A673 (cell line): ENCODE measurements around the gene STARD9. TPM values are rescaled to one million over a fixed set of nuclear protein-coding genes. Genes with fewer than 3 reads are reported as not detected.
A peak's percentile ranks its signal among the peaks of the same experiment; 100 is the strongest.

ENCODE experiments used
- Bru-seq: library from RNA; stranded (reverse); fragments of 400-500 nt; gene quantifications from one replicate; lab custom pipeline; 2021; lab: Mats Ljungman, UMichigan
- BruChase-seq, 2 experiments: library from RNA; stranded (reverse); fragments of 400-500 nt; gene quantifications; one replicate each; lab custom pipeline; 2021; lab: Mats Ljungman, UMichigan
- BruUV-seq: library from RNA; stranded (reverse); fragments of 400-500 nt; replicated peaks from 2 replicates; lab custom pipeline; 2021; lab: Mats Ljungman, UMichigan
- CTCF ChIA-PET: fragments of 300-600 bp; sonication (Branson Sonifier 250); formaldehyde crosslinking; loops from one replicate; lab custom pipeline; 2022; ENCODE audit warnings: antibody characterized with exemption; lab: Charles Lee
- POLR2A ChIA-PET: fragments of 300-600 bp; sonication (Branson Sonifier 250); formaldehyde crosslinking; loops from one replicate; lab custom pipeline; 2022; ENCODE audit warnings: antibody characterized with exemption; ENCODE audit not compliant: low non-redundant PET; lab: Charles Lee
- DNase-seq: peaks from one replicate; pipeline ENCODE4 v3.0.0-alpha.2; 2015; ENCODE audit warnings: low spot score
- H3K27ac ChIP-seq: fragments of 200-600 bp; sonication (generic); 2 replicates; pipeline ENCODE4 v1.5.1; 2016; ENCODE audit warnings: mixed run types, low read depth, mild to moderate bottlenecking, mixed read lengths, antibody characterized with exemption, low read length; ENCODE audit not compliant: poor library complexity, severe bottlenecking
- H3K27me3 ChIP-seq: fragments of 200-600 bp; sonication (generic); replicated peaks from 2 replicates; pipeline ENCODE4 v1.6.1; 2017; ENCODE audit warnings: mixed run types, low read depth, mild to moderate bottlenecking, mixed read lengths, antibody characterized with exemption, low read length; ENCODE audit not compliant: insufficient read depth, poor library complexity
- H3K36me3 ChIP-seq: fragments of 200-600 bp; sonication (generic); 2 replicates; pipeline ENCODE4 v1.6.1; 2016; ENCODE audit warnings: mixed run types, mild to moderate bottlenecking, mixed read lengths, antibody characterized with exemption, low read length; ENCODE audit not compliant: insufficient read depth, poor library complexity, severe bottlenecking
- H3K4me1 ChIP-seq: fragments of 200-600 bp; sonication (generic); 2 replicates; pipeline ENCODE4 v1.6.1; 2017; ENCODE audit warnings: mixed run types, mild to moderate bottlenecking, mixed read lengths, antibody characterized with exemption, low read length; ENCODE audit not compliant: insufficient read depth, poor library complexity, severe bottlenecking
- H3K4me3 ChIP-seq: fragments of 200-600 bp; sonication (generic); 2 replicates; pipeline ENCODE4 v1.5.1; 2016; ENCODE audit warnings: low read depth, mixed run types, mild to moderate bottlenecking, mixed read lengths, low read length; ENCODE audit not compliant: poor library complexity, severe bottlenecking
- H3K9me3 ChIP-seq: fragments of 200-600 bp; sonication (generic); 2 replicates; pipeline ENCODE4 v1.6.1; 2016; ENCODE audit warnings: mixed run types, low read depth, mild to moderate bottlenecking, mixed read lengths, antibody characterized with exemption, low read length; ENCODE audit not compliant: poor library complexity, severe bottlenecking
- CTCF ChIP-seq: fragments of 300-800, 200-600 bp; sonication (generic); conservative IDR thresholded peaks from 2 replicates; pipeline ENCODE4 v1.5.1; 2017; ENCODE audit warnings: low read depth, mild to moderate bottlenecking, antibody characterized with exemption, low read length, moderate library complexity, mixed read lengths
- EZH2 ChIP-seq: fragments of 200-600 bp; sonication (generic); IDR thresholded peaks from 2 replicates; pipeline ENCODE4 v1.6.1; 2017; ENCODE audit warnings: borderline replicate concordance, low read depth, mild to moderate bottlenecking, mixed read lengths, antibody characterized with exemption, low read length; ENCODE audit not compliant: poor library complexity, severe bottlenecking
- intact Hi-C: fragments of 100-400 bp; cut with micrococcal nuclease; formaldehyde crosslinking; loops from one replicate; pipeline ENCODE4 v1.10.0; 2022; ENCODE audit not compliant: unreplicated experiment
- long read RNA-seq: library from polyadenylated mRNA; stranded (forward); transcript quantifications from one replicate; pipeline ENCODE4 v2.0.0, GENCODE V29; 2022
- total RNA-seq: library from RNA; stranded (reverse); gene quantifications from 2 replicates; pipeline ENCODE4 v1.2.3, GENCODE V29; 2021

STARD9 gene
- total RNA-seq: 12.0 and 16.4 TPM in 2 replicates
- Bru-seq, nascent RNA: percentile 71 among the genes with signal in this experiment
- BruChase-seq, experiment 1, labeled RNA remaining after a 2-hour chase: percentile 75 among the genes with signal in this experiment
- BruChase-seq, experiment 2, labeled RNA remaining after a 6-hour chase: percentile 69 among the genes with signal in this experiment
- long read RNA-seq, partial matches to known transcripts: 4 of 8 reads
- long read RNA-seq, other reads (novel, unspliced or antisense): 4 of 8 reads

GRCh38 chr15:42575188-42576039, at the start of gene STARD9:
STARD9 (plus strand) TSS chr15:42575606; CDS start chr15:42575716, 110 bp downstream.
- TF ChIP-seq CTCF: no peak
- no peak for TF ChIP-seq EZH2
- Histone ChIP-seq H3K9me3 (no peaks in the 10 kb centered on the region), H3K27ac (peak within 1 kb of the TSS; percentile 82), H3K27me3 (no peaks in the 10 kb centered on the region), H3K4me1 (peaks cover 9% of the 10 kb centered on the region), H3K36me3 (no peaks in the 10 kb centered on the region), H3K4me3 (peak within 1 kb of the TSS; percentile 88)
- ChIA-PET POLR2A (interaction anchor here (0.6 to 1.2 kb wide), 7 partner anchors 12 to 971 kb away, joined by 3 to 17 read pairs (median 4); no protein-coding TSS in a partner anchor), CTCF (interaction anchor here (0.8 kb wide), 1 partner anchor 16 kb away, joined by 3 read pairs; no protein-coding TSS in a partner anchor)
- intact Hi-C loops: no loop called here
- BruUV-seq: no TSS peak
- DNase-seq: peak; percentile 99

- ChIA-PET POLR2A (no interaction called here), CTCF (no interaction called here)
- Histone ChIP-seq H3K27me3 (no peaks in the 10 kb centered on the region), H3K9me3 (no peaks in the 10 kb centered on the region), H3K4me3 (no peak overlapping the region), H3K4me1 (no peaks in the 10 kb centered on the region), H3K36me3 (peaks cover 47% of the 10 kb centered on the region), H3K27ac (no peak overlapping the region)
- no TSS peak for BruUV-seq
- no peak for DNase-seq
- no peak for TF ChIP-seq CTCF
- TF ChIP-seq EZH2: no peak
- intact Hi-C loops: no loop called here
Observed at GRCh38 chr15:42528970-42529369, 46.4 kb upstream of the STARD9 start.

GRCh38 chr15:42533246-42533645, 42.2 kb upstream of the STARD9 start:
- CTCF ChIA-PET: no interaction called here

More at GRCh38 chr15:42533246-42533645, 42.2 kb upstream of the STARD9 start:
- H3K27me3 ChIP-seq: no peaks in the 10 kb centered on the region
- no TSS peak for BruUV-seq
- no peak overlapping the region for H3K4me3 ChIP-seq
- intact Hi-C loops: no loop called here
- POLR2A ChIA-PET: no interaction called here
- TF ChIP-seq EZH2 (no peak), CTCF (no peak)
- H3K36me3 ChIP-seq: peaks cover 45% of the 10 kb centered on the region
- DNase-seq: no peak
- H3K9me3 ChIP-seq: no peaks in the 10 kb centered on the region
- no peaks in the 10 kb centered on the region for H3K4me1 ChIP-seq
- H3K27ac ChIP-seq: no peak overlapping the region
